ENCODE measurements around the gene TXNDC17. TPM values are rescaled to one million over a fixed set of nuclear protein-coding genes. Genes with fewer than 3 reads are reported as not detected.
A peak's percentile ranks its signal among the peaks of the same experiment; 100 is the strongest.
"Not testable (repeated sequence)": the region's sequence is repeated elsewhere in the genome, so short reads cannot be mapped to it uniquely, and the experiment has no call there.

The TXNDC17 gene
- 100 to 1,000 TPM; 578 to 612 TPM for polyA plus RNA-seq

DNA sequence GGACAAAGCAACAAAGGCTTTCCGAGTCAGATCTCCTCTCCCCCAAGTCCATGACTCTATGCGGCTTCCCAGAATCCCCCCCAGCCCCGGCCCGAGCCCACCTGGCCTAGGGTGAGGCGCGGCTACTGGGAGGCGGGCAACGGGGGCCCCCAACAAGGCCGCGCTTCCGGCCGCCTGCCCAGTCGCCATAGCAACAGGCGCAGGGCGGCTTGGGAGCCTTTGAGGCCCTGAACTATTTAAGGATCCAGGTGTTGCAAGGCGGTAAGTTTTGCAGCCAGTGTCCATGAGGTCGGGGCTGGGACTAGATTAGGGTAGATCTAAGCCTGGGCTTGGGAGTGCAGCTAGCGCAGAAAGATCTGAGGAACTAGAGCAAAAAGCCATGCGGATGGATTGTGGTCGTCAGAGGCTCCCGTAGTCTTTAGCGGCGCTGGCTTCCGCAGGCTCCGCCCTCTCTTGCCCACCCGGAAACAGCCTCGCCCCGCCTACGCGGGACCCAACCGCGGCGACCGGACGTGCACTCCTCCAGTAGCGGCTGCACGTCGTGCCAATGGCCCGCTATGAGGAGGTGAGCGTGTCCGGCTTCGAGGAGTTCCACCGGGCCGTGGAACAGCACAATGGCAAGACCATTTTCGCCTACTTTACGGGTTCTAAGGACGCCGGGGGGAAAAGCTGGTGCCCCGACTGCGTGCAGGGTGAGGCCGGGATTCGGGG lies at the start of gene TXNDC17, which contains the start of gene KIAA0753:
Gene TXNDC17 (plus strand): TSS at position 525 of the 711 bp plus-strand sequence. CDS start 23 bp downstream, at position 548.
Gene KIAA0753 (minus strand): TSS at position 176 of the 711 bp plus-strand sequence. CDS start 5,608 bp downstream, outside the sequence.
- no peaks in the 10 kb centered on the region for H3K27me3 ChIP-seq (ENCODE audit: control insufficient read depth in 1 of 2, insufficient read depth in 2 of 2, low read length in 2 of 2)
- H3K36me3 ChIP-seq (ENCODE audit: control insufficient read depth in 2 of 2, insufficient read depth in 2 of 2, low read length in 1 of 2) = peaks cover 2 to 3% of the 10 kb centered on the region in 2 donors
- H3K4me3 ChIP-seq (ENCODE audit: low read depth in 1 of 2, low read length in 2 of 2) = peak within 1 kb of the TSS; percentile 92 to 97
- H3K4me1 ChIP-seq (ENCODE audit: control insufficient read depth in 2 of 2, insufficient read depth in 2 of 2, low read length in 1 of 2) = peaks cover 11 to 16% of the 10 kb centered on the region in 2 donors
- 0% methylated on average over 52 of the region's 52 CpGs for WGBS, 2 donors
- peak within 1 kb of the TSS; percentile 87 to 95 for H3K27ac ChIP-seq (ENCODE audit: low read depth in 2 of 2, low read length in 1 of 2)
- no peaks in the 10 kb centered on the region for H3K9me3 ChIP-seq (ENCODE audit: control insufficient read depth in 2 of 2, insufficient read depth in 1 of 2, low read depth in 1 of 2, low read length in 1 of 2)

DNA sequence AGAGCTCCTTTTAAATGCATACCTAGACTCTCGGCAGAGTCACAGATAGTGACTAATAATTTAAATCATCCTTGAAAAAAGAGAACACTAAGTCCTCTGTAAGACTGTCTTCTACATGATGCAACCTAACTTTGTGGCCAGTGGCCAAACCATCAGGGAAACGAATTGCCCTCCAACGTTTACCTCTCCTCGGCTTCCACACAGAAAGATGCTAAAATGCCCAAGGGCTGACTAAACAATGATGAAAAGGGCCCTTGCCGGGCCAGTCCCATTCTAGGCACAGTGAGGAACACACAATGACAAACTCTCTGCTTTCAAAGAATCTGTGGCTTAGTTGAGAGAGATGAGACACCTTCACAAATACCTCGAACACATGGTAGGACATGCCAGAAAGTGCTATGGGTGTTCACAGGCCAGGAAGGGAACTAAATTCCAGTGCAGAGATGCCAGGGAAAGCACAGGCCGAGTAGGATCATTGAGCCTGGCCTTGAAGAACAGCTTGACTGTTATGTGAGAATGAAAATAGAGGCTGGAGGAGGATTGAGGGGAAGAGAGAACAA lies 49.2 kb upstream of the TXNDC17 start:
- Histone ChIP-seq H3K27ac (ENCODE audit: low read depth in 2 of 2, low read length in 1 of 2) (peak overlapping the region in 1 of 2 donors; percentile 6), H3K9me3 (ENCODE audit: control insufficient read depth in 2 of 2, insufficient read depth in 1 of 2, low read depth in 1 of 2, low read length in 1 of 2) (no peaks in the 10 kb centered on the region), H3K4me3 (ENCODE audit: low read depth in 1 of 2, low read length in 2 of 2) (no peak overlapping the region), H3K4me1 (ENCODE audit: control insufficient read depth in 2 of 2, insufficient read depth in 2 of 2, low read length in 1 of 2) (no peaks in the 10 kb centered on the region), H3K36me3 (ENCODE audit: control insufficient read depth in 2 of 2, insufficient read depth in 2 of 2, low read length in 1 of 2) (peaks cover 17% of the 10 kb centered on the region in 2 donors), H3K27me3 (ENCODE audit: control insufficient read depth in 1 of 2, insufficient read depth in 2 of 2, low read length in 2 of 2) (no peaks in the 10 kb centered on the region)
- 52 to 62% methylated on average over 7 of the region's 7 CpGs for WGBS, 2 donors

DNA sequence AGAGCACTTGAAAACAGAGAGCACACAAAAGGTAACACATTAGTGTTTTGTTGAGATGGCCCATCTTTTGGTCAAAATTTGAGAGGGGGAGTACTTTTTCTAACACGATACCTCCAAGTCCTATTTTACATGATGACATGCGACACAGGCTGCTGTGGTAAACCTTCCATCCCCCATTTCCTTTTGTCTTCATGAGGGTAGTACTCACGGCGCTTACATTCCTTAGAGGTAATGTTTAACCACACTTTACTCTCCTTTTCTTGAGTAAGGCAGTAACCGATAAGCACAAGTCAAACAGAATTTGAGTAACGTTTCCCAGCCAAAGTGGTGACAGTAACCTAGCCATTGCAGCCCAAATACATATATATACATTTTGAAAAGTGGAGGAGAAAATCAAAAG lies 48.7 kb upstream of the TXNDC17 start:
- H3K9me3 ChIP-seq (ENCODE audit: control insufficient read depth in 2 of 2, insufficient read depth in 1 of 2, low read depth in 1 of 2, low read length in 1 of 2) = no peaks in the 10 kb centered on the region
- H3K27ac ChIP-seq (ENCODE audit: low read depth in 2 of 2, low read length in 1 of 2) = no peak overlapping the region
- H3K27me3 ChIP-seq (ENCODE audit: control insufficient read depth in 1 of 2, insufficient read depth in 2 of 2, low read length in 2 of 2) = no peaks in the 10 kb centered on the region
- 72 to 89% methylated on average over 6 of the region's 6 CpGs for WGBS, 2 donors
- no peaks in the 10 kb centered on the region for H3K4me1 ChIP-seq (ENCODE audit: control insufficient read depth in 2 of 2, insufficient read depth in 2 of 2, low read length in 1 of 2)
- H3K36me3 ChIP-seq (ENCODE audit: control insufficient read depth in 2 of 2, insufficient read depth in 2 of 2, low read length in 1 of 2) = peaks cover 17% of the 10 kb centered on the region in 2 donors
- no peak overlapping the region for H3K4me3 ChIP-seq (ENCODE audit: low read depth in 1 of 2, low read length in 2 of 2)

DNA sequence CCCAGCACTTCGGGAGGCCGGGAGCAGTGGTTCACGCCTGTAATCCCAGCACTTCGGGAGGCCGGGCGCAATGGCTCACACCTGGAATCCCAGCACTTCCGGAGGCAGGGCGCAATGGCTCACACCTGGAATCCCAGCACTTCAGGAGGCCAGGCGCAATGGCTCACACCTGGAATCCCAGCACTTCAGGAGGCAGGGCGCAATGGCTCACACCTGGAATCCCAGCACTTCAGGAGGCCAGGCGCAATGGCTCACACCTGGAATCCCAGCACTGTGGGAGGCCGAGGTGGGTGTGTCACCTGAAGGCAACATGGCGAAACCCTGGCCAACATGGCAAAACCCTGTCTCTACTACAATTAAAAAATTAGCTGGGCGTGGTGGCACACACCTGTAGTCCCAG lies 47.5 kb upstream of the TXNDC17 start:
- not testable (repeated sequence) for H3K27me3 ChIP-seq (ENCODE audit: control insufficient read depth in 1 of 2, insufficient read depth in 2 of 2, low read length in 2 of 2); H3K9me3 ChIP-seq (ENCODE audit: control insufficient read depth in 2 of 2, insufficient read depth in 1 of 2, low read depth in 1 of 2, low read length in 1 of 2); H3K4me3 ChIP-seq (ENCODE audit: low read depth in 1 of 2, low read length in 2 of 2); H3K4me1 ChIP-seq (ENCODE audit: control insufficient read depth in 2 of 2, insufficient read depth in 2 of 2, low read length in 1 of 2); H3K27ac ChIP-seq (ENCODE audit: low read depth in 2 of 2, low read length in 1 of 2)
- H3K36me3 ChIP-seq (ENCODE audit: control insufficient read depth in 2 of 2, insufficient read depth in 2 of 2, low read length in 1 of 2) = peaks cover 15 to 17% of the 10 kb centered on the region in 2 donors
- WGBS, 2 donors = 97% methylated on average over 14 of the region's 14 CpGs

DNA sequence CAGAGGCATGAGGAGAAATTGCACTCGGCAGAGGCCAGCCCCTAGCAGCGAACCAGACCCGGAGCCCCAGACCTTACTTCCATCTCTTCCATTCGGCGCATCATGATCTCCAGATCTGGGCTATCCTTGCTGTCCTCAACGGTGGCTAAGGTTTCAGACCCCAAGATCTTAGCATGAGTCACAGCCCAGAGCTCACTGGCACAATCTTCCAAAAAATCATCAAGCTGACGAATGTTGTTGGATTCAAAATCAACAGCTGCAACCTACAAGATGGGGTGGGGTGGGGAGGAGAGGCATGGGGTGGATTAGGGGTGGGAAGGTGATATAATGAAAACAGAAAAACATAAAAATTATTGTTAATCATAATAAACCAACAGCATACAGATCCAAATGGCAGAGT lies 44.8 kb upstream of the TXNDC17 start:
- no peaks in the 10 kb centered on the region for H3K9me3 ChIP-seq (ENCODE audit: control insufficient read depth in 2 of 2, insufficient read depth in 1 of 2, low read depth in 1 of 2, low read length in 1 of 2)
- no peaks in the 10 kb centered on the region for H3K27me3 ChIP-seq (ENCODE audit: control insufficient read depth in 1 of 2, insufficient read depth in 2 of 2, low read length in 2 of 2)
- WGBS, 2 donors = 92 to 94% methylated on average over 7 of the region's 7 CpGs
- no peak overlapping the region for H3K4me3 ChIP-seq (ENCODE audit: low read depth in 1 of 2, low read length in 2 of 2)
- no peaks in the 10 kb centered on the region for H3K4me1 ChIP-seq (ENCODE audit: control insufficient read depth in 2 of 2, insufficient read depth in 2 of 2, low read length in 1 of 2)
- H3K27ac ChIP-seq (ENCODE audit: low read depth in 2 of 2, low read length in 1 of 2) = no peak overlapping the region
- H3K36me3 ChIP-seq (ENCODE audit: control insufficient read depth in 2 of 2, insufficient read depth in 2 of 2, low read length in 1 of 2) = peaks cover 9 to 26% of the 10 kb centered on the region in 2 donors

DNA sequence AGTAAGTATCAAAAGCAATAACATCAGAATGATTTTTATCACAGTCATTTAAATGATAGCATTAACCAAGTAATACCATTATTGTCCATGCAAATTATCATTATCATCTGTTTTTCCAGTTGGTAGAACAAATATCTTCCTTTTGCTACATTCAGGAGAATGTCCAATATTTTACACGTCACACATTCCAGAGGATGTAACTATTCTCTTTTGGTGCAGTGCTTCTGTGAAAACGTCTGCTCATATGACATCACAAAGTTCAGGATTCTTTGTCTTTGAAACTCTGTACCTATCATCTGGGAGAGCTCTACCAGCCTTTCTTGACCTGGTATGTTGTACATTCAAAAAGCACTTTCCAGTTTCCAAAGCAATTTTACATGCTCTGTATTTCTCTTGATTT lies 44.3 kb upstream of the TXNDC17 start:
- Histone ChIP-seq H3K4me1 (ENCODE audit: control insufficient read depth in 2 of 2, insufficient read depth in 2 of 2, low read length in 1 of 2) (no peaks in the 10 kb centered on the region), H3K27ac (ENCODE audit: low read depth in 2 of 2, low read length in 1 of 2) (no peak overlapping the region), H3K4me3 (ENCODE audit: low read depth in 1 of 2, low read length in 2 of 2) (no peak overlapping the region), H3K36me3 (ENCODE audit: control insufficient read depth in 2 of 2, insufficient read depth in 2 of 2, low read length in 1 of 2) (peaks cover 9 to 26% of the 10 kb centered on the region in 2 donors), H3K27me3 (ENCODE audit: control insufficient read depth in 1 of 2, insufficient read depth in 2 of 2, low read length in 2 of 2) (no peaks in the 10 kb centered on the region), H3K9me3 (ENCODE audit: control insufficient read depth in 2 of 2, insufficient read depth in 1 of 2, low read depth in 1 of 2, low read length in 1 of 2) (no peaks in the 10 kb centered on the region)
- whole genome bisulfite sequencing, 2 donors = 75 to 78% methylated on average over 2 of the region's 2 CpGs

DNA sequence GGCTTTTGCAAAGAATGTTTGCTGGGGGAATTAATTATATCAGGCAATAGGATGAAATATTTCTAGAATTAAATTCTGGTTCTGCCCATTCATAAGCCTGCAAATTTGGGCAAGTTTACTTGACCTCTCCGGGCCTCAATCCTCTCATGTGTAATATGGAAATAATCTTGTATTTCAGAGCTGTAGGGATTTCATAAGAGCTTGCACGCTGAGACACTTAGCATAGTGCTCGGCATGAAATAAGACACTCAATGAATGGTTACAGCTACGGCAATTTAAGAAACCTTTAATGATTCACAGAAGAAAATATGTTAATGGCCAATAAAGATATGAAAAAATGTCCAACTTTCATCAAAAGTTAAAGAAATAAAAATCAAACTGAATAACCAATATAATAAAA lies 43.9 kb upstream of the TXNDC17 start:
- Histone ChIP-seq H3K4me3 (ENCODE audit: low read depth in 1 of 2, low read length in 2 of 2) (no peak overlapping the region), H3K27me3 (ENCODE audit: control insufficient read depth in 1 of 2, insufficient read depth in 2 of 2, low read length in 2 of 2) (no peaks in the 10 kb centered on the region), H3K4me1 (ENCODE audit: control insufficient read depth in 2 of 2, insufficient read depth in 2 of 2, low read length in 1 of 2) (no peaks in the 10 kb centered on the region), H3K9me3 (ENCODE audit: control insufficient read depth in 2 of 2, insufficient read depth in 1 of 2, low read depth in 1 of 2, low read length in 1 of 2) (no peaks in the 10 kb centered on the region), H3K27ac (ENCODE audit: low read depth in 2 of 2, low read length in 1 of 2) (no peak overlapping the region), H3K36me3 (ENCODE audit: control insufficient read depth in 2 of 2, insufficient read depth in 2 of 2, low read length in 1 of 2) (peaks cover 9 to 21% of the 10 kb centered on the region in 2 donors)
- 91 to 95% methylated on average over 4 of the region's 4 CpGs for WGBS, 2 donors

DNA sequence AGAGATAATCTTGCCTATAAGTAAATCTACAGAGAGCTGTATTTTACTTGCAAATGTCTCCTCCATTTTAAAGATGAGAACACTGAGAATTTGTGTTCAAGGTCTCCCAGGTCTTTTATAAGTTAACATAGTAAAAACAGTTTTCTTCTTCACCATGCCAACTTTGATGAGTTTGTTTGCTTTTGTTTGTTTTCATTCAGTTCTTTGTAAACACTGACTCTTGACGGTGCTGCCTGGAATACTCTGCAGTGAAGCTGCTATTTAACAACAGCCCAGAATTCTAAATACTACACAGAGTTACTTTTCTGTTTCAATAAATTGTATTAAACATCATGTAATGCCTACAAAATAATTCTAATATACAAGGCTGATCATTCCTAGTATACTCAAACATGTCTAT lies 43.1 kb upstream of the TXNDC17 start:
- Histone ChIP-seq H3K4me3 (ENCODE audit: low read depth in 1 of 2, low read length in 2 of 2) (no peak overlapping the region), H3K27me3 (ENCODE audit: control insufficient read depth in 1 of 2, insufficient read depth in 2 of 2, low read length in 2 of 2) (no peaks in the 10 kb centered on the region), H3K4me1 (ENCODE audit: control insufficient read depth in 2 of 2, insufficient read depth in 2 of 2, low read length in 1 of 2) (no peaks in the 10 kb centered on the region), H3K27ac (ENCODE audit: low read depth in 2 of 2, low read length in 1 of 2) (no peak overlapping the region), H3K36me3 (ENCODE audit: control insufficient read depth in 2 of 2, insufficient read depth in 2 of 2, low read length in 1 of 2) (peaks cover 9 to 20% of the 10 kb centered on the region in 2 donors), H3K9me3 (ENCODE audit: control insufficient read depth in 2 of 2, insufficient read depth in 1 of 2, low read depth in 1 of 2, low read length in 1 of 2) (no peaks in the 10 kb centered on the region)
- WGBS, 2 donors = 66 to 69% methylated on average over 1 of the region's 1 CpG

DNA sequence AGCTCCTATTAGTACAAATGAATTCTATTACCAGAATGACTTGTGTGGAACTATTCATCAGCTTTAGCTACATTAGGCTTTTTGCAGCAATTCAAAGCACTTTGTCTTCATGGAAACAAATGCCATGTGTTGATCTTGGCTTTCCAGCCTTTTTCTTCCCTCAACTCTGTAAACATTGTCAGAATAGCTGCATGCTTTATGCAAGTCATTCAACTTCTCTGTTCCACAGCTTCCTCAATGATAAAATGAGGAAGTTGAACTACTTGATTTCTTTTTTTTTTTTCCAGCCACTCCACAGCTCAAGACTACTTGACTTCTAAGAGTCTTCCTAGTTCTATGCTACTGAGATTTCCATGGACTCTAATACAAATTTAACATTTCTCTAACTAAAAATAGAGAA lies 41.5 kb upstream of the TXNDC17 start:
- Histone ChIP-seq H3K9me3 (ENCODE audit: control insufficient read depth in 2 of 2, insufficient read depth in 1 of 2, low read depth in 1 of 2, low read length in 1 of 2) (no peaks in the 10 kb centered on the region), H3K4me3 (ENCODE audit: low read depth in 1 of 2, low read length in 2 of 2) (no peak overlapping the region), H3K4me1 (ENCODE audit: control insufficient read depth in 2 of 2, insufficient read depth in 2 of 2, low read length in 1 of 2) (no peaks in the 10 kb centered on the region), H3K27me3 (ENCODE audit: control insufficient read depth in 1 of 2, insufficient read depth in 2 of 2, low read length in 2 of 2) (no peaks in the 10 kb centered on the region), H3K27ac (ENCODE audit: low read depth in 2 of 2, low read length in 1 of 2) (no peak overlapping the region), H3K36me3 (ENCODE audit: control insufficient read depth in 2 of 2, insufficient read depth in 2 of 2, low read length in 1 of 2) (peaks cover 9 to 20% of the 10 kb centered on the region in 2 donors)

DNA sequence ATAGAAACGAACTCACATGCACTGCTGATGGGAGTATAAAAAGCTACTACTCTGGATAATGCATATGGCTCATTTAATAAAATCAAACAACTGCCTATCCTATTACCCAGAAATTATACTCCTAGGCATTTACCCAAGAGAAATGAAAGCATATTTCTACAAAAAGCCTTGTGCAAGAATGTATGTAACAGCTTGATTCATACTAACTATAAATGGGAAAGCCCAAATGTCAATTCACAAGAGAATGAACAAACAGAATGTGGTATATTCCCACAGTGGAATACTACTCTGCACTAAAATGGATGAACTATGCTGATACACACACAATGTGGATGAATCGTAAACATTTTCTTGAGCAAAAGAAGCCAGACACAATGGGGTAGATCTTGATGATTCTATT lies 38.7 kb upstream of the TXNDC17 start:
- Histone ChIP-seq H3K9me3 (ENCODE audit: control insufficient read depth in 2 of 2, insufficient read depth in 1 of 2, low read depth in 1 of 2, low read length in 1 of 2) (no peaks in the 10 kb centered on the region), H3K27me3 (ENCODE audit: control insufficient read depth in 1 of 2, insufficient read depth in 2 of 2, low read length in 2 of 2) (no peaks in the 10 kb centered on the region), H3K36me3 (ENCODE audit: control insufficient read depth in 2 of 2, insufficient read depth in 2 of 2, low read length in 1 of 2) (peaks cover 9 to 13% of the 10 kb centered on the region in 2 donors), H3K4me3 (ENCODE audit: low read depth in 1 of 2, low read length in 2 of 2) (no peak overlapping the region), H3K27ac (ENCODE audit: low read depth in 2 of 2, low read length in 1 of 2) (no peak overlapping the region), H3K4me1 (ENCODE audit: control insufficient read depth in 2 of 2, insufficient read depth in 2 of 2, low read length in 1 of 2) (no peaks in the 10 kb centered on the region)
- WGBS, 2 donors = 90 to 91% methylated on average over 2 of the region's 2 CpGs
